Endodermal cell (in vitro differentiated cells): ENCODE data around the gene CAND2. TPM values are rescaled to one million over a fixed set of nuclear protein-coding genes. Genes with fewer than 3 reads are reported as not detected.

Source experiments
- DNase-seq: peaks from one replicate; pipeline ENCODE4 v3.0.0-alpha.2; 2017
- H3K27ac ChIP-seq: 2 replicates; pipeline ENCODE4 v1.5.1; 2013; ENCODE audit warnings: mild to moderate bottlenecking, low read depth, low read length, moderate library complexity
- H3K27me3 ChIP-seq: 2 replicates; pipeline ENCODE4 v1.6.1; 2013; ENCODE audit warnings: mild to moderate bottlenecking, low read length, moderate library complexity; ENCODE audit not compliant: insufficient read depth, control insufficient read depth, poor library complexity, severe bottlenecking
- H3K36me3 ChIP-seq: 2 replicates; pipeline ENCODE4 v1.7.0; 2013; ENCODE audit warnings: mild to moderate bottlenecking, low read length, moderate library complexity; ENCODE audit not compliant: control insufficient read depth, insufficient read depth
- H3K4me1 ChIP-seq: one replicate; pipeline ENCODE4 v1.7.0; 2013; ENCODE audit warnings: low read length; ENCODE audit not compliant: control insufficient read depth, insufficient read depth
- H3K4me3 ChIP-seq: 2 replicates; pipeline ENCODE4 v1.5.1; 2013; ENCODE audit warnings: mild to moderate bottlenecking, low read length, moderate library complexity
- H3K9ac ChIP-seq: 2 replicates; pipeline ENCODE4 v1.6.1; 2013; ENCODE audit warnings: mild to moderate bottlenecking, low read length, moderate library complexity; ENCODE audit not compliant: poor library complexity, severe bottlenecking; ENCODE audit errors: extremely low read depth
- H3K9me3 ChIP-seq: 2 replicates; pipeline ENCODE4 v1.6.1; 2013; ENCODE audit warnings: mild to moderate bottlenecking, low read length, moderate library complexity; ENCODE audit not compliant: control insufficient read depth
- H3K27ac Mint-ChIP-seq: 2 replicates; pipeline ENCODE4 v1.8.0; 2020; ENCODE audit warnings: mixed read lengths
- H3K27me3 Mint-ChIP-seq: 2 replicates; pipeline ENCODE4 v1.8.0; 2021; ENCODE audit warnings: mild to moderate bottlenecking, mixed read lengths; ENCODE audit not compliant: insufficient read depth
- H3K36me3 Mint-ChIP-seq: 2 replicates; pipeline ENCODE4 v1.8.0; 2020; ENCODE audit warnings: low read depth, mixed read lengths
- H3K4me1 Mint-ChIP-seq: 2 replicates; pipeline ENCODE4 v1.8.0; 2020; ENCODE audit warnings: mixed read lengths
- H3K4me3 Mint-ChIP-seq: 2 replicates; pipeline ENCODE4 v1.8.0; 2020; ENCODE audit warnings: mild to moderate bottlenecking, moderate library complexity, mixed read lengths
- H3K9me3 Mint-ChIP-seq: 2 replicates; pipeline ENCODE4 v1.8.0; 2020; ENCODE audit warnings: mild to moderate bottlenecking, mixed read lengths
- CTCF ChIP-seq: fragments of 200-600 bp; sonication (generic); conservative IDR thresholded peaks from 2 replicates; pipeline ENCODE4 v1.5.0; 2021; ENCODE audit warnings: antibody characterized with exemption, mild to moderate bottlenecking
- WGBS, 2 experiments: methylation state at CpG; one replicate each; pipeline versions ENCODE4 v1.1.5 to v1.1.7; 2013; ENCODE audit warnings: missing lambda C conversion rate in 2 of 2, mixed read lengths in 1 of 2; ENCODE audit not compliant: insufficient coverage in 1 of 2, insufficient read length in 1 of 2; 5-methylcytosine and 5-hydroxymethylcytosine counted together
- total RNA-seq, 2 donors: library from RNA; stranded (reverse); fragmentation: NEBNext Ultra II Directional in 1 of 2; extraction: Animal tissue kit (Norgen Biotek cat#: 25700) in 1 of 2; gene quantifications; 2 replicates in 1 of 2; 3 replicates in 1 of 2; pipeline ENCODE4 v1.2.1, GENCODE V29; 2021

Gene CAND2
- total RNA-seq, 2 donors from 2014 or later = 7.8 to 15.0 TPM

- no peak overlapping the region for H3K27ac ChIP-seq
- no peaks in the 10 kb centered on the region for H3K36me3 ChIP-seq
- H3K4me3 ChIP-seq = no peak overlapping the region
- H3K36me3 Mint-ChIP-seq = no peaks in the 10 kb centered on the region
- peaks cover 75% of the 10 kb centered on the region for H3K27me3 Mint-ChIP-seq
- H3K9me3 ChIP-seq = no peaks in the 10 kb centered on the region
- H3K27ac Mint-ChIP-seq = no peak overlapping the region
- 50 to 78% methylated on average over 2 to 9 of the region's 9 CpGs for WGBS, 2 experiments
- H3K27me3 ChIP-seq = peaks cover 26% of the 10 kb centered on the region
- H3K4me1 Mint-ChIP-seq = peaks cover 6% of the 10 kb centered on the region
- no peak for DNase-seq
- no peak for TF ChIP-seq CTCF
- no peak overlapping the region for H3K9ac ChIP-seq
- H3K9me3 Mint-ChIP-seq = peaks cover 1% of the 10 kb centered on the region
- H3K4me3 Mint-ChIP-seq = no peak overlapping the region
- no peaks in the 10 kb centered on the region for H3K4me1 ChIP-seq
Observed at GRCh38 chr3:12870942-12871341, 74.5 kb downstream of the CAND2 start.

GRCh38 chr3:12871404-12871983, 75.0 kb downstream of the CAND2 start:
- Histone ChIP-seq H3K4me3 (no peak overlapping the region), H3K4me1 (no peaks in the 10 kb centered on the region), H3K9ac (no peak overlapping the region), H3K36me3 (no peaks in the 10 kb centered on the region), H3K9me3 (no peaks in the 10 kb centered on the region), H3K27ac (no peak overlapping the region), H3K27me3 (peaks cover 26% of the 10 kb centered on the region)
- TF ChIP-seq CTCF = no peak
- H3K4me1 Mint-ChIP-seq = peaks cover 6% of the 10 kb centered on the region
- peaks cover 76% of the 10 kb centered on the region for H3K27me3 Mint-ChIP-seq
- no peaks in the 10 kb centered on the region for H3K36me3 Mint-ChIP-seq
- H3K9me3 Mint-ChIP-seq = no peaks in the 10 kb centered on the region
- no peak overlapping the region for H3K27ac Mint-ChIP-seq
- no peak overlapping the region for H3K4me3 Mint-ChIP-seq
- 84 to 87% methylated on average over 7 to 12 of the region's 12 CpGs for WGBS, 2 experiments
- DNase-seq = no peak

- Histone ChIP-seq H3K9ac (no peak overlapping the region), H3K27ac (peak overlapping the region; percentile 53), H3K27me3 (peaks cover 5% of the 10 kb centered on the region), H3K4me1 (no peaks in the 10 kb centered on the region), H3K4me3 (no peak overlapping the region), H3K9me3 (no peaks in the 10 kb centered on the region), H3K36me3 (no peaks in the 10 kb centered on the region)
- WGBS, 2 experiments = 22 to 27% methylated on average over 16 to 60 of the region's 60 CpGs
- Mint-ChIP-seq H3K9me3 (no peaks in the 10 kb centered on the region), H3K27ac (no peak overlapping the region), H3K36me3 (no peaks in the 10 kb centered on the region), H3K4me3 (peak overlapping the region; percentile 50), H3K27me3 (peaks cover 51% of the 10 kb centered on the region), H3K4me1 (peaks cover 13% of the 10 kb centered on the region)
- peak; percentile 94 for DNase-seq
- peak; percentile 76 for TF ChIP-seq CTCF
Observed at GRCh38 chr3:12875857-12876836, 79.7 kb downstream of the CAND2 start.
